ENCODE measurements around the gene CHI3L1.

The CHI3L1 gene

GRCh38 chr1:203173011-203173555 is 13.4 kb downstream of the CHI3L1 start:
- Histone ChIP-seq H3K4me1 (ENCODE audit: control insufficient read depth, insufficient read depth, low read length) (peaks cover 16% of the 10 kb centered on the region), H3K27me3 (replicated peaks; ENCODE audit: control insufficient read depth, insufficient read depth, low read length) (no peaks in the 10 kb centered on the region), H3K9ac (ENCODE audit: low read length) (no peak overlapping the region), H3K4me3 (ENCODE audit: low read length) (no peak overlapping the region), H3K9me3 (ENCODE audit: control insufficient read depth, low read length) (no peaks in the 10 kb centered on the region), H3K36me3 (ENCODE audit: control insufficient read depth, insufficient read depth, low read length, severe bottlenecking) (no peaks in the 10 kb centered on the region)
- DNase-seq (ENCODE audit: low read depth), result no peak

GRCh38 chr1:203172184-203173010 is 14.1 kb downstream of the CHI3L1 start:
- Histone ChIP-seq H3K36me3 (ENCODE audit: control insufficient read depth, insufficient read depth, low read length, severe bottlenecking) (no peaks in the 10 kb centered on the region), H3K9ac (ENCODE audit: low read length) (no peak overlapping the region), H3K27me3 (replicated peaks; ENCODE audit: control insufficient read depth, insufficient read depth, low read length) (no peaks in the 10 kb centered on the region), H3K4me1 (ENCODE audit: control insufficient read depth, insufficient read depth, low read length) (peaks cover 9% of the 10 kb centered on the region), H3K4me3 (ENCODE audit: low read length) (no peak overlapping the region), H3K9me3 (ENCODE audit: control insufficient read depth, low read length) (no peaks in the 10 kb centered on the region)
- peak; percentile 44 for DNase-seq (ENCODE audit: low read depth)

GRCh38 chr1:203171341-203172183 is 14.9 kb downstream of the CHI3L1 start:
- DNase-seq (ENCODE audit: low read depth), result no peak
- H3K9me3 ChIP-seq (ENCODE audit: control insufficient read depth, low read length), result no peaks in the 10 kb centered on the region
- H3K27me3 ChIP-seq (replicated peaks; ENCODE audit: control insufficient read depth, insufficient read depth, low read length), result no peaks in the 10 kb centered on the region
- H3K36me3 ChIP-seq (ENCODE audit: control insufficient read depth, insufficient read depth, low read length, severe bottlenecking), result no peaks in the 10 kb centered on the region
- no peak overlapping the region for H3K4me3 ChIP-seq (ENCODE audit: low read length)
- H3K4me1 ChIP-seq (ENCODE audit: control insufficient read depth, insufficient read depth, low read length), result peaks cover 1% of the 10 kb centered on the region
- no peak overlapping the region for H3K9ac ChIP-seq (ENCODE audit: low read length)

DNA sequence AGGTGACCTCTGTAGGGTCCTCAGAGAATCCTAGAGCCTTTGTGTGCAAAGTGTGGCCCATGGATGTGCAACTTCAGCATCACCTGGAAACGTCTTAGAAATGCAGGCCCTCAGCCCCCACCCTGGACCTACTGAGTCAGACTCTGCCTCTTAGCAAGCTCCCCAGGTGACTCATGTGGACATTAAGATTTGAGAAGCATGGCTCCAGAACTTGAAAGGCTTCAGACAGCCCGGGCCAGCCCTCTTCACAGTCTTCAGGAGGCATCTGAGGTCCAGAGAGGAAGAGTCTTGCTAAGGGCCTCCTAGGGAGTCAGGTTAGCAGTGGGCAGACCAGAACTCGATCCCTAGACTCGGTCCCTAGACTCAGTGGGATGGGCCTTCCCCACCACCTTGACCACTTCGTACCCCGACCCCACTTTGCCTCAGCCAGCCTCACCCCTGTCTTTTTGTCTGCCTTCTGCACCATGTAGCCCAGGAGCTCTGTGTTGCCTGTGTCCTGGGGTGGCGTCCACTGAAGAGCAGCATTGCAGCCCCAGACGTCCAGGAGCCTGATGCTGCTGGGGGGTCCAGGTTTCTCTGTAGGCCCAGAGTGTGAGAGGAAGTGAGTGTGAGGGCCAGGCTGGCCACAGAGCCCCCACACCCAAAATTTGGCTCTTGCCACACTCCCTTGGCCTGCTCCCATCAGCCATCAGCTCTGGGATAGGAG is 15.7 kb downstream of the CHI3L1 start:
- H3K4me3 ChIP-seq (ENCODE audit: low read length), result no peak overlapping the region
- no peak for DNase-seq (ENCODE audit: low read depth)

GRCh38 chr1:203169770-203170520 is 16.6 kb downstream of the CHI3L1 start:
- H3K4me3 ChIP-seq (ENCODE audit: low read length), result no peak overlapping the region
- H3K9ac ChIP-seq (ENCODE audit: low read length), result no peak overlapping the region
- no peaks in the 10 kb centered on the region for H3K27me3 ChIP-seq (replicated peaks; ENCODE audit: control insufficient read depth, insufficient read depth, low read length)
- DNase-seq (ENCODE audit: low read depth), result no peak
- no peaks in the 10 kb centered on the region for H3K4me1 ChIP-seq (ENCODE audit: control insufficient read depth, insufficient read depth, low read length)
- H3K9me3 ChIP-seq (ENCODE audit: control insufficient read depth, low read length), result no peaks in the 10 kb centered on the region
- H3K36me3 ChIP-seq (ENCODE audit: control insufficient read depth, insufficient read depth, low read length, severe bottlenecking), result no peaks in the 10 kb centered on the region

More for the DNA sequence above, 15.7 kb downstream of the CHI3L1 start:
- Histone ChIP-seq H3K9ac (ENCODE audit: low read length) (no peak overlapping the region), H3K27me3 (replicated peaks; ENCODE audit: control insufficient read depth, insufficient read depth, low read length) (no peaks in the 10 kb centered on the region), H3K36me3 (ENCODE audit: control insufficient read depth, insufficient read depth, low read length, severe bottlenecking) (no peaks in the 10 kb centered on the region), H3K4me1 (ENCODE audit: control insufficient read depth, insufficient read depth, low read length) (no peaks in the 10 kb centered on the region), H3K9me3 (ENCODE audit: control insufficient read depth, low read length) (no peaks in the 10 kb centered on the region)

DNA sequence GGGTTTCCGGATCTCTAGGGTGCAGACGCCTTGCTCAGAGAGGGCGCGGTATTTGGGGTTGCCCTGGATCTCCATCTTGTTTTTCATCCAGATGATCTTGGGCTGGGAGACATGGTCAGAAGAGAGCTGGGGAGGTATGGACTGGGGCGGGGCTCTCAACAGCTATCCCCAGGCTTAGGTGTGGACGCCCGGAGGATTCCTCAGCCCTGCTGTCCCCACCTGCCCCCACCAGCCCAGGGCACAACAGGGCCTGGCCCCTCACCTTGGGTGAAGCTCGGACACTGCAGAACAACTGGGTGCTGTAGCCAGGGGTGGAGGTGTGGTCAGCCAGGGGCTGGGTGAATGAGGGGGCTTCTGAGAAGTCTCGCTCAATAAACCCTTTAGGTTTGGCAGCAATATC is 17.5 kb downstream of the CHI3L1 start:
- H3K9ac ChIP-seq (ENCODE audit: low read length), result no peak overlapping the region
- H3K4me3 ChIP-seq (ENCODE audit: low read length), result no peak overlapping the region
- no peaks in the 10 kb centered on the region for H3K4me1 ChIP-seq (ENCODE audit: control insufficient read depth, insufficient read depth, low read length)
- no peaks in the 10 kb centered on the region for H3K9me3 ChIP-seq (ENCODE audit: control insufficient read depth, low read length)
- H3K27me3 ChIP-seq (replicated peaks; ENCODE audit: control insufficient read depth, insufficient read depth, low read length), result no peaks in the 10 kb centered on the region
- no peak for DNase-seq (ENCODE audit: low read depth)
- H3K36me3 ChIP-seq (ENCODE audit: control insufficient read depth, insufficient read depth, low read length, severe bottlenecking), result no peaks in the 10 kb centered on the region

DNA sequence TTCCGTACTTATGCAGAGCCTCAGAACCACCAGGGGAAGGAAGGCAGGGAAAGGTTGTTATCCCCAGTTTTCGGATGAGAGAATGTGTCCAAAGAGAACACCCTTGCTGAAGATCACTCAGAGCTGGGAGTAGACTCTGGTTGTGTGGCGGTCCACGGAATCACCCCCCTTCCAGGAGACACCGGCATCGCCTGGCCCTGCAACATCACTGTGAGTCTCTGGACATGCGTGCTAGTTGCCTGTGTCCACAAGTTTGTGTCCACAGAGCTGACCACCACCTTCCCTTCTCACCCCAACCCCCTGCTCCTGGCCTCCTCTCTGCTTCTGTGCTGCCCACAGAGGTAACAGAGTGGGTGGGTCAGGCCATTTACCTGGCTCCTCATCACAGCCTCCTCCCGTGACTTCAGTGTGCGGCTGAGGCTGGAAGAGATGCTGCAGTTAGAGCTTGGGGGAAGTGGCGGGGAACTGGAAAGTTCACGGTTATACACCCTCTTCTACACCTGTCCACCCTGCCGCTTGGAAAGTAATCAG is 18.2 kb downstream of the CHI3L1 start:
- H3K9me3 ChIP-seq (ENCODE audit: control insufficient read depth, low read length), result no peaks in the 10 kb centered on the region

DNA sequence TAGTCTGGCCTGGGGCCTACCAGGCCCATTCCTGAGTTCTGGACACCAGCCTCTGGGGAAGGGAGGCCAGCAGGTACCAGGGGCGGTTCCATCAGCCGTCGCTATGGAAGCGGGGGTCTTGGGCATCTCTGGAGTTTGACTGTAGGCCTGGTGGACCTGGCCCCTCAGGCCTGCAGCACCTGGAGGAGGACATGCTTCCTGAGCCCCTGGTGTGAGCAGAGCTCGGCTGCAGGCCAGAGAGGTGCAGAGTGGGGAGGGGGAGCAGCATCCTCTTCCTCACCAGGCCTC is 18.6 kb downstream of the CHI3L1 start:
- H3K9ac ChIP-seq (ENCODE audit: low read length), result no peak overlapping the region
- no peaks in the 10 kb centered on the region for H3K36me3 ChIP-seq (ENCODE audit: control insufficient read depth, insufficient read depth, low read length, severe bottlenecking)
- DNase-seq (ENCODE audit: low read depth), result no peak
- H3K4me1 ChIP-seq (ENCODE audit: control insufficient read depth, insufficient read depth, low read length), result no peaks in the 10 kb centered on the region
- no peaks in the 10 kb centered on the region for H3K27me3 ChIP-seq (replicated peaks; ENCODE audit: control insufficient read depth, insufficient read depth, low read length)
- no peaks in the 10 kb centered on the region for H3K9me3 ChIP-seq (ENCODE audit: control insufficient read depth, low read length)
- H3K4me3 ChIP-seq (ENCODE audit: low read length), result no peak overlapping the region

More for the DNA sequence above, 18.2 kb downstream of the CHI3L1 start:
- no peak overlapping the region for H3K9ac ChIP-seq (ENCODE audit: low read length)
- no peak overlapping the region for H3K4me3 ChIP-seq (ENCODE audit: low read length)
- no peaks in the 10 kb centered on the region for H3K4me1 ChIP-seq (ENCODE audit: control insufficient read depth, insufficient read depth, low read length)
- H3K36me3 ChIP-seq (ENCODE audit: control insufficient read depth, insufficient read depth, low read length, severe bottlenecking), result no peaks in the 10 kb centered on the region
- DNase-seq (ENCODE audit: low read depth), result no peak
- H3K27me3 ChIP-seq (replicated peaks; ENCODE audit: control insufficient read depth, insufficient read depth, low read length), result no peaks in the 10 kb centered on the region

DNA sequence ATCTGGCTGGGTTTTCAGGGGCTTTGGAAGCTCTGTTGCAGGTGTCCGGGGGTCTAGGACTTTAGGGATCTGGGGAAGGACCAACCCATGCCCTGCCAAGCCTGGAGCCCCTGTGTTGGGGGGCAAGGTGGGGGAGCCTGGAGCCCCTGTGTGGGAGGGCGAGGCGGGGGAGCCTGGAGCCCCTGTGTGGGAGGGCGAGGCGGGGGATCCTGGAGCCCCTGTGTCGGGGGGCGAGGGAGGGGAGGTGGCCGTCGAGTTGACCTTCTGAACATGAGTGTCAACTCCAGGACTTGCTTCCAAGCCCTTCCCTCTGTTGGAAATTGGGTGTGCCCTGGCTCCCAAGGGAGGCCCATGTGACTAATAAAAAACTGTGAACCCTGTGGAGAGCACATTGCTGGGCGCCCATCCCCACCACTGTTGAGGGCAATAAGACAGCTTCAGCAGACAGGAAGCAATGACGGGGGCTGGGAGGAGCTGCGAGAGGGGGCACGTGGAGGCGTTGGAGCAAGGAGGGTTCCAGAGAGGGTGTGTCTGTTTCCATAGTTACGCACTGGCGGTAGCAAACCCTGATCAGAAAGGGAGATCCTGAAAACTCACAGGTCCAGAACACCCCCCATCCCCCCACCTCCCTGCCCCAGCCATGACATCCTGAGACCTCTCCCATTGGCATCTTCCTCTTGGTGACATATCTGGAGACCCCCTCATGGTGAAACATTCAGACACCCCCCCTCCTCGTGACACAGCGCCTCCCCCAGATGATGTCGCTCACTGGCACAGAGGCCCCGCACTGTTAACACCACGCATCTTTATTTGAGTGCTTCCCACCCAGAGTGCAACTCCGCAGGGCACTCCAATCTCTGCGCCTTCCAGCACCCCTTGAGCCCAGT is 19.2 kb downstream of the CHI3L1 start:
- Histone ChIP-seq H3K9me3 (ENCODE audit: control insufficient read depth, low read length) (no peaks in the 10 kb centered on the region), H3K4me1 (ENCODE audit: control insufficient read depth, insufficient read depth, low read length) (no peaks in the 10 kb centered on the region), H3K27me3 (replicated peaks; ENCODE audit: control insufficient read depth, insufficient read depth, low read length) (no peaks in the 10 kb centered on the region), H3K36me3 (ENCODE audit: control insufficient read depth, insufficient read depth, low read length, severe bottlenecking) (no peaks in the 10 kb centered on the region), H3K9ac (ENCODE audit: low read length) (no peak overlapping the region), H3K4me3 (ENCODE audit: low read length) (no peak overlapping the region)
- no peak for DNase-seq (ENCODE audit: low read depth)

Measured in adipocyte (in vitro differentiated cells).